NK-92 treated with Interleukin-12 subunit alpha and Interleukin-12 subunit beta, amount 100 ng/mL, for 24 hours (cell line): ENCODE results near the gene NEK11.

Experiments
- DNase-seq: peaks from one replicate; lab custom pipeline; 2025; lab: John Stamatoyannopoulos, UW

Gene NEK11

DNA sequence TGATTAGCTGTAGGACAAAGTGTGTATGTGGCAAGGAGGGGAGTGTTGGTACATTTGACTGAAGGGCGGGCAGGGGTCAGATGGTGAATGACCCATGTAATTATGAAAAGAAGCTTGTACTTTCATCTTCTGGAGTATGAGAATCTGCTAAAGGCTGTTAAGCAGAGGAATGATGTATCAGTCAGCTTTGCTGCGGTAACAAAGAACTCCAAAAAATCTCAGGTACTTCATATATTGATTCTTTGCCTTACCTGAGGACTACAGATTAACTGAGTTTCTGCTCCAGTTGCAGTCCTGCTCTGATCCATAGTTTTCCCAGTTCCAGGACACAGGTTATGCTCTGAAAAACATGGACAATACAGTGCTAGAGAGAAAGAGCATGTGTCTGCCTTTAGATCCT, 115.1 kb downstream of the NEK11 start:
- DNase-seq = no peak

DNA sequence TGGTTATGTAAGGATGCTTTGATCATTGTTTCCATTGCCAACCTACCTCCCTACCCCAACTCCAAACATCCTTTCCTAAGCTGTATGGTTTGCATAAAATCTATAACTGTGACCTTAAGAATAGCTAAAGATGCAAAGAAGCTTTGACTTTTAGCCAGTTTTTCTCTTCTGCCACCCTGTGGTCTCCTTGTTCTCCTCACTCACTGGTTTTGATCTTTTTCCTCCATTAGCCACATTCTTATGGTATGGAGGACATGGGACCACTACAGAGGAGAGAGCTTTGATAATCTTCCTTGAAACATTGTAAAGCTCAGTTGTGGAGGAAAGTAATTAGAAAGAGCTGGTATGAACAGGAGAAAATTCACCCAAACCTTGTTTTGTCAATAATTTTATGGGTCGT, 115.9 kb downstream of the NEK11 start:
- no peak for DNase-seq

DNA sequence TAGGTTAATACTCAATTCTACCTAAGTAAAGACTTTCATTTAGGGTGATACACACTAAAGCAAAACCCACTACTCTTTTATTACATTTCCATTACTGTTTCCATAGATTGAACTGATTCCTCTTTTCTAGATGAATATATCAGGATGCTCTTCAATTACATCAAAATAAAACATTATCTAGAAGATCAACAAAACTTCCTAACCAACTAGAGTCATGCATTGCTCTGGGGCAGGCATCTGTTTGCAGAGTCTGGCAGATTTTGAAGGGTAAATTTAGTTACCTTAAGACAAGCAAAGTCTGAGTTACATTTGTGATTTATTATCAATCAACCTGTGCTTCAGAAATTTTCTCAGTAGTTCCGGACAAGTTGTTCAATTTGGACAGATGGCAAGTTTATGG, 117.1 kb downstream of the NEK11 start:
- no peak for DNase-seq

DNA sequence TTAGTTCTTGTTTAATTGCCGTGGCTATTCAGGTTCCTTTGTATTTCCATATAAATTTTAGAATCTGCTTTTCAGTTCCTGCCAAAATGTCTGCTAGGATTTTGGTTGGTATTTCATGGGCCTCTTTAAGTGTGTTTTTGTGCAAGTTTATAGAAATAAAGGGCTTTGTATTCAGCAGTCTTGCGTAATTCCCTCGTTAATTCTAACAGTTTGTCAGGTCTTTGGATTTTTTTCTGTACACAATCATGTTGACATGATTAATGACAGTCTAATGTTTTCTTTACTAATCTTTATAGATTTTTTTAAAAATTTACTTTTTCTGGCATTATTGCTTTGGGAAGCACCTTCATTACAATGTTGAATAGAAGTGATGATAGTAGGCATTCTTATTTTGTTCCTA, 120.9 kb downstream of the NEK11 start:
- no peak for DNase-seq

DNA sequence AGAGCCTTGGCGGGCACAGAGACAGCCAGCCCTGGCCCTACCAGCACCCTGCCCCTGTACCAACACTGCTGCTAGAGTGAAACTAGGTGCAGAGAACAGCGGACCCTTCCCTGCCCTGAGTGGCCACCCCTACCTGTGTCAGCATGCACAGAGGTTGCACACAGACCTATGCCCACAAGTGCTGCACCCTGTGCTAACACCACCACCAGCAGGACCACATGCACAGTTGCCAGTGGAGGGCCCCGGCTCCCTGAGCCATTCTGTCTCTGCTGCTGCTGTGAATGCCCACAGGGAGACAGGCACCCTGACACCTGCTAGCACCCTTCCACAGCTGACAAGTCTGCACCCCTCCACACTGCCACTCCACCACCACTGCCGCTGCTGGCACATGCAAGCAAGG, 131.8 kb downstream of the NEK11 start:
- no peak for DNase-seq

DNA sequence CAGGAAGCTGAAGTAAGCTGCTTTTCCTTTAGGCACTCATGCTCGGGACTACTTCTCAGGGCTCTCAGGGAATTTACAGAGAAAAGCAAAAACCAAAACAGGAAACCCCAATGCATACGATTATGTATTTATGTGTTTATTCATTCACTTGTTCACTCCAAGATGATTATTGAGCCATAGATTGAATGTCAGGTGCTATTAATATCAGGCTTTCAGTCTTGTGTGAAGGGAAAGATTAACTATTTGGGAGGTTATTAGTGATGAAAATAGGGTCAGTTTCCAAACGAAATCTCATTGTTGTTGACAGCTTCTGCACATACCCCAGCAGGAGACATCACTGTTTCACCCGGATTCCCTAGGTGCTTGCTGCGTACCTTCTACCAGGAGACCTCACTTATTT, 135.8 kb downstream of the NEK11 start:
- no peak for DNase-seq

DNA sequence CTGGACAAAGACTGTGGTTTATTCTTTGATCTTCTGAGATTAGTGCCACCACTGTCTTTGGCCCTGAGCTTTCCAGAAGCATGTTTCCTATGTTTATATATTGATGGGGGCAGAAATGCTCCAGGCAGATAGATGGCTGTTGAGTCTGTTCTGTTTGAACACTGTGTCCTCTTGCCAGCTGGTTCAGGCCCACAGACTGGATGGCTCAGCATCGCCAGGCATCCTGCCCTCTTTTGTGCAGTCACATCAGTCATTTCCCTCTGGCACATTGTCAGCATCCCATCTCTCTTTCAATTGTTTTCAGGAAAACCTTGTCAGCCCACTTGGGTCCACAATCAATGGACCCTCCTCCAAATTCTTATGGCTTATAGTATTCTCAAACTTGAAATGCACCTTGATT, 141.2 kb downstream of the NEK11 start:
- no peak for DNase-seq

DNA sequence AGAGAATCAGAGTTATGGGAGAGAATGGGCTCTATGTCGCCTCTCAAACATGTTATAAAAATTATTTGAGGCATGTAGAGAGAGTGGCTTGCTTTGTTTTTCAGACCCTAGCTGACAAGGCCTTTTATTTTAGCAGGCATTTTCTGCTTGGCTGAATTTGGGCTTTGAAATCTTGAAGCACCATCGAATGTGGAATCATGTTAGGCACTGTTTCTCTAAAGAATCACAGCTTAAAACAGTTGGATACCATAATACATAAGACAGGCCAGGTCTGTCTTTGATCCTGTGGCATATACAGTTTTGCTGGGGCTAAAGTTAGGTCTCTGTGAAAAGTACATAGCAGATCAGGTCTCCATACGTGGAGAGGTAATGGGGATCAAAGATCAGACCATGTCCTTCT, 142.7 kb downstream of the NEK11 start:
- DNase-seq = no peak

DNA sequence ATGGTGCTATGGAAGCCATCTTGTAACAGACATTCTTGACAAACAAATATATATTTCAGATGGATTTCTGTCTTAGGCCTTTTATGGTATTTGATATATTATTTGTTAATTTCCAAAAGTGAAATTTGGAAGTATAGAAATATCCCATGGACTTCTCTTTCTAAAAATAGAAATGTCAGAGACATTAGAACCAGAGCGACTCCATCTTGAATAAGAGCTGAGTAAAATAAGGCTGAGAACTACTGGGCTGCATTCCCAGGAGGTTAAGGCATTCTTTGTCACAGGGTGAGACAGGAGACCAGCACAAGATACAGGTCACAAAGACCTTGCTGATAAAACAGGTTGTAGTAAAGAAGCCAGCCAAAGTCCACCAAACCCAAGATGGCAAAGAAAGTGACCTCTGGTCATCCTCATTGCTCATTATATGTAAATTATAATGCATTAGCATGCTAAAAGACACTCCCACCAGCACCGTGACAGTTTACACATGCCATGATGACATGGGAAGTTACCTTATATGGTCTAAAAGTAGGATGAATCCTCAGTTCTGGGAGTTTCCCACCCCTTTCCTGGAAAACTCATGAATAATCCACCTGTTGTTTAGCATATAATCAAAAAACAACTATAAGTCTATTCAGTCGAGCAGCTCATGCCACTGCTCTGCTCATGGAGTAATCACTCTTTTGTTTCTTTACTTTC, 146.0 kb downstream of the NEK11 start:
- no peak for DNase-seq

DNA sequence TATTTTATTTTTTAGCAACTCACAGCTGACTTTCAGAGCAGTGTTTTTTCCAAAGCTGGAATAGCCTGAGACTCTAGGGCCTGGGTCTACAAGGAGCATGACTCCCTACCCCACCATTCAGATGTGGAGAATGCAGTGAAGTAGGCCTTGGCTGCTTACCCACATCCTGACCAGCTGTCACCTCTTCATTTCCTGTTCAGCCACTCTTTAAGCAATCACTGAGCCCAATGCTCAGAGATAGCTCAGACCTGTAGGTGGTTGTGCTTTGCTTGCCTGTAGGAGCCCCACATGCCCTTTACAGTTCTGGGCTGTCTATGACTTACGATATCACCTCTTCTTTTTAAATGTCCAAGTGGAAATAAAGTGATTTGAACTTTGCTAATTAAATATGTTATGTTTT, 148.1 kb downstream of the NEK11 start:
- peak; percentile 33 for DNase-seq

DNA sequence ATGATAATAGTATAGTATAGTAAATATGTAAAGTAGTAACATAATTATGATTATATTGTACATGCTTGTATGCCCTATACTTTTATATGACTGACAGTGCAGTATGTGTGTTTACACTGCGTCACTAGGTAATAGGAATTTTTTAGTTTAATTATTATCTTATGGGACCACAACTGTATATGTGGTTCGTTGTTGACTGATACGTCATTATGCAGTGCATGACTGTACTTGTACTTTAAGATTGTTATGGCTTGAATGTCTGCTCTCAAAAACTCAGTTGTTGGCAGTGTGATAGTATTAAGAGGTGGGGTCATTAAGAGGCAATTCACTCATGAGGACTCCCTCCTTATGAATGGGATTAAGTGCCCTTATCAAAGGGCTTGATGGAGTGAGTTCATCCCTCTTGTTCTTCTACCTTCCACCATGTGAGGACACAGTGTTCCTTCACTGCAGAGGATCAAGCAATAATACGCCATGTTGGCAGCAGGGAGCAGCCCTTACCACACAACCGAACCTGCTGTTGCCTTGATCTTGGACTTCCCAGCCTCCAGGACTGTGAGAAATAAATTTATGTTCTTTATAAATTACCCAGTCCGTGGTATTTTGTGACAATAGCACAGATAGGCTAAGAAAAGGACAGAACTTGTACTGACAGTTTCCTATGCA, 152.2 kb downstream of the NEK11 start:
- no peak for DNase-seq

DNA sequence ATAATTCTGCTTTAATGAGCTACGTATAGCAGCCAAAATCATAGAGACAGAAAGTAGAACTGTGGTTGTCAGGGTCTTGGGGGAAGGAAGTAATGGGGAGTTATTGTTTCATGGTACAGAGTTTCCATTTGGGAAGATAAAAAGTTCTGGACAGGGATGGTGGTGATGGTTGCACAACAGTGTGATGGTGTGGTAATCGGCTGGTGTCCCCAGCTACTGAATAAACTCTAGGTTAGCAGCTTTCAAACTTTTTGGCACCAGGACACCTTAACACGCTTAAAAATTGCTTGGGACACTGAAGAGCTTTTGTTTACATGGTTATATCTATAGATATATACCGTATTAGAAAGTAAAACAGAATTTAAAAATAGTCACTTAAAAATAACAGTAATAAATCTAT, 166.0 kb downstream of the NEK11 start:
- DNase-seq = no peak

DNA sequence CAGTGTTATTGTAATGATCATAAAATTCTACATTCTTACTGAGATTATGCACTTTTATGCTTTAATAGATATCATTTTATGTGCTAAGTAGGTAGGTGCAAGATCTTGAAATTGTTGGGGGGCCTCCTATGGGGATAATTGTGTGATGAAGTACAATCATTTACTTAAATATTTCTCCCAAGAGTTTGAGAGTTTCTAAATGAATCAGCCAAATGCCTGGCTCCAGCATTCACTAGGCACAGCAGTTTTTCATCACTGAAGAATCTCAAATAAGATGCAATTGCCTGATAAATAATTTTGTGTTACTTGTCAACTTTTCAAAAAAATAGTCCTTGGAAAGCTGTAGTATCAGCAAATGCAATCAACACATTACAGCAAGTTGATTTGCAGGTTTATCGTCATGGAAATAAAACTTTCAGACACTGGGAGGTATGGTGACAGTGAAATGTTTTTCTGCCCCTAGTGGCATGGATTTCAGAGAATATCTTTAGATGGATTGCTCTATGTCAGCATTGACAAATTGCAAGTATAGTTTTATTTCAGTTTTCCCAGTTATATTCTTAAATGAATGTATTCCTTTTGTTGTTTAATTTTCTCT, 167.1 kb downstream of the NEK11 start:
- DNase-seq = no peak

DNA sequence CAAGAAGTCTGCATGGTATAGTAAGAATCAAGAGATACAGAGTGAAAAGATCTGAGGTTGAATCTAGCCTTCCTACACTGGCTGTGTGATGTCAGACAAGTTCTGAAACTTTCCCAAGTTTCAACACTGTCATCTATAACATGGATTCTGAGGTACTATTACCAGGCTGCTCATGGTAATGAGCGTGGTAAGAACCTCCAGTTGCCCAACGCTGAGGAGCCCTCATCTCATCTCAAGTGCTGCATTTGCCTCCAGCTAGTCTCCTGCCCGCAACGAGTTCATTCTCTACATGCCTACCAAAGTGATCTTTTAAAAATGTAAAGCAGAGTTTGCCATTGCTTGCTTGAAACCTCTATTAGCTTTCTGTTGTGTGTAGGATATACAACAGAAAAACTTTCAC, 168.1 kb downstream of the NEK11 start:
- no peak for DNase-seq

DNA sequence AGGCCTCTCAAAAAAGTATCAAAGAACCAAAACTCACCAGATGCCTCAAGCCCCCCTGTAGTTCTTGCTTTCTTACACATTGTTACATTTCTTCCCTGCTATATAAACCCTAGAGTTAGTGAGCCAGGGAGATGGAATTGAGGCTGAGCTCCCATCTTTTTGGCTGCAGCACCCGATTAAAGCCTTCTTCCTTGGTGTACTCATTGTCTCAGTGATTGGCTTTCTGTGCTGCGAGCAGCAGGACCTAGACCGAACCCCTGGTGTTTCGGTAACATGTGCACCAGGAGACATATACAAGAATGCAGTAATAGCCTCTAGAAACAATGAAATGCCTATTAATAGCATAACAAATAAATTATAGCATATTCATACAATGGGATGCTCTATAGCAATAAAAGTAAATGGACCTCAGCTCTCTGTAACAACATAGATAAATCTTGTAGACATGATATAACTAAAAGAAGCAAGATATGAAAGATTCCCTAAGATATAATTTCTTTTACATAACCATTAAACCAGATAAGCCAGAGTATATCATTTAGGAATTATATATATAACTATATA, 174.0 kb downstream of the NEK11 start:
- no peak for DNase-seq

DNA sequence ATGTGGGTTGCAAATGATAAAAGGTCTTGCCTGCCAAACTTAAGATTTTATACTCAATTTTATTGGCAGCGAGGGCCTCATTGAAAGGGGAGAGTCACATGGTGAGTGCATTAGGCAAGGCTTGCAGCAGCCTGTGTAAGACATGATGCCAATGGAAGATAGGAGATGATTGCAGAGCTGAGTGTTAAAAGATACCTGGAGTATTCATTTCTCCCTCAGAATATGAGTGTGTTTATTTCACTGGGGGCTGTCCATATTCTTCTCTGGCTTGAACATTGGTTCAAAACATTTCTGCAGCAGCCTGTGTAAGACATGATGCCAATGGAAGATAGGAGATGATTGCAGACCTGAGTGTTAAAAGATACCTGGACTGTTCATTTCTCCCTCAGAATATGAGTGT, 189.7 kb downstream of the NEK11 start:
- no peak for DNase-seq

DNA sequence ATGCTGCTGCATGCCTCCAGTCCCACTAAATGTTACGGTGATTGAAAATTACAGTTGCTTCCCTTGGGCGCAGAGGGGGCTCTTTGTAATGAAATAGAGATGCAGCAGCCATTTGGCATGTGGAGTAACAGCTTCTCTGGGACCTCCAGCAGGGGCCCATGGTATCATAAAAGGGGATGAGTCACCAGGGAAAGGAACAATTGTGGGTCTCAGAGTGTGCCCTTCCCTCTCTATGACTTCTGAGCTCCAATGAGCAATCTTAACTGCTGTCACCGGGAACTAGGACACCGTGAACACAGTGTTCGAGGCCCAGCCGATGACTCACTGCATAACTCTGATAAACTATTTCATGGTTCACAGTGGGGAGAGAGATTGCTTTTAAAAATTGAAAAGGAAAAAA, 190.1 kb downstream of the NEK11 start:
- no peak for DNase-seq

DNA sequence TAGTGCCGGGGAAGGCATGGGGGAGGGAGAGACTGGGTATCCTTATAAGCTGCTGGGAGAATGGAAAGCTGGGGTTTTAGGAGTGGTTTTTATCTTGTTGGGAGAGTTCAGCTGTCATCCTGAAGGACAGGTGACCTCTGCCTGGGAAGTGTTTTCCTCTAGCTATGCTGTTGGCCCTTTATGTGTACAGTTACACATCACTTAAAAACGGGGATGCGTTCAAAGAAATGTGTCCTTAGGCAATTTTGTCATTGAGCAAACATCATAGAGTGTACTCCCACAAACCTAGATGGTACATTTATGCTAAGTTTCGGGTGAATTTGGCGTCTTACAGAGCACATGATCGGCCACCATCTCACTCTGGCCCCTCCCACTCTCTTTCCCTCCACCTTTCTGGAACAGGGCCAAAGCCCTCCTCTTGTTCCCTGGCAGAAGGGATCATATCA, 190.6 kb downstream of the NEK11 start:
- no peak for DNase-seq

DNA sequence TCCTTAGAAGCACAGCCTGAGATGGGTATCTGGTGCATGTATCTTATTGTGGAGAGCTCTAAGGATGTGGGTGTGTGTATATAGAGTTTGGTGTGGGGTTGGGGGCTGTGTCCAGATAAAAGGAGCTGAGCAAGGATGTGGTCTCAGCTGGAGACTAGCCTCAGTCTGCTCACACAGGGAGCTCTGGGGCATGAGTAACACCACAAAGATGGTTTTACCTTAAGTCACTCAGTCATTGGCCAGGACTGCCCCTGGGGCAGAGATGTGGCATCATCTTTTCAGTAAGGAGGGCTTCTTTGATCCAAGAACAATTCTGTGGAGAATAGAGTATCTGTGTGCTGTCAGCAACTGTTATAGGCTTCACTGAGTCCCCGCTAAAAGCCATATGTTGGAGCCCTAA, 191.5 kb downstream of the NEK11 start:
- no peak for DNase-seq

DNA sequence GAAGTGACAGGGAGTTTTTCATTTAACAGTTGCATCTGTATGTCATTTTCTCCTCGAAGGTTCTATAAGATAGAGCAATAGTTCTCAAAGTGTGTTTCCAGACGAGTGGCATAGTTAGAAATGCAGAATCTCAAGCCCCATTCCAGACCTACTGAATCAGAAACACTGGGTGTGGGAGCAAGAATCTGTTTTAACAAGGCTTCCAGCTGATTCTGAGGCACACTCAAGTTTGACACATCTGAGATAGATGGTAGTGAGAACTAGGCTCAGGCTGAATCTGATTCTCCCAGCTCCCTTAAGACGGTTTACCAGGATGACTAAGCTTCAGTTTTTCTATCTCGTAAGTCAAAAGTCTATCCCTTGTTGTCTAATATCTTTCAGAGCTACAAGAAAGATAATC, 195.1 kb downstream of the NEK11 start:
- DNase-seq = no peak

DNA sequence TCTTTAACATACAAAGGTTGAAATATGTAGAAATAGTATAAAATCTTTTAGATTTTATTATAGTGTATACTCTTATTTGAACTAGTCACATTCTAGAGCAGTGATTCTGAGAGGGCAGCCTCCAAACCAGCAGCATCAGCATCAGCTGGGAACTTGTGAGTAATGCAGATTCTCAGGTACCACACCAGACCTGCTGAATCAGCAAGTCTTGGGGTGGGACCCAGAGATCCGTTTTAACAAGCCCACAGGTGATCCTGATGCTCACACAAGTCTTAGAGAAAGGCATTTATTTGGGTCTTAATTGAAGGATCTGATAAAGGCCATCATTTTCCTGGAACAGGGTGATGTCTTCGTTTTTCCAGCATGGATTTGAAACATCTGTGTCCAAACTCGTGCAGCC, 195.9 kb downstream of the NEK11 start:
- DNase-seq = no peak

DNA sequence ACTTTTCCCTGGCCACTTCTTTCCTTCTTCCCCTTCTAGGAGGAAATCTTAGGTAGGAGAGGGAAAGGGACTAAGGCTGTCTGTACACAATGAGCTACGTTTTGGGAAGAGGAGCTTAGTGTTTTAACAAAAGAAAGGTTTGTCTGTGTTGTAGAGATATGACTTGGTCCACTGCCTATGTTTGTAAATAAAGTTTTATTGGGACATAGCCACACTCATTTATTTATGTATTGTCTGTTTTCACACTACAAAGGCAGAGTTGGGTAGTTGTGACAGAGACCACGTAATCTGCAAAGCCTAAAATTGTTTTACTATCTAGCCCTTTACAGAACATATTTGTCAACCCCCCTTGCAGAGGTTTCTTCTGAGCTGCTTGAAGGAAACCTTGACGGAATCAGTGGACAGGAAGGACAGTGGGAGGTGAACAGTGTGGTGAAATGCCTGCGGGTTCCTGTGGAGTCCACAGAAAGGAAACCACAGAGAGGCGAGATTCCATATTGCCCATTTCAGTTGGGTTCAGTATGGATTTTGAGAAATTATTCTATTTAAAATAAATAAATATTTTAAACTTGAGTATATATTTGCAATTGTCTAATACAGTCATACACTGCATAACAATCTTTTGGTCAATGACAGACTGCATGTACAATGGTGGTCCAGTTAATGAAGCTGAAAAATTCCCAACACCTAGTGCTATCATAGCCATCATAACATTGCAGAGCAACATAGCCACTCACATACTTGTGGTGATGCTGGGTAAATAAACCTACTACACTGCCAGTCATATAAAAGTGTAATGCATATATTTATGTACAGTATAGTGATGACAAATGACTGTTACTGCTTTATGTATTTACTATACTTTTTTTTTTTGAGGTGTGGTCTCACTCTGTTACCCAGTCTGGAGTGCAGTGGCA, 197.0 kb downstream of the NEK11 start:
- DNase-seq = no peak
